ENCODE results near the gene FPR2. TPM values are rescaled to one million over a fixed set of nuclear protein-coding genes. Genes with fewer than 3 reads are reported as not detected.

FPR2 gene
- total and polyA plus RNA-seq, 8 donors, result 0.48 to 2.9 (median 1.3) TPM; not detected in 2

- intact Hi-C loops (cut with DNase I; ENCODE audit: low total_unique reads), result no loop called here
- Histone ChIP-seq H3K9me3 (peaks cover 0 to 6% (median 0%) of the 10 kb centered on the region in 4 donors), H3K36me3 (no peaks in the 10 kb centered on the region), H3K27ac (no peak overlapping the region), H3K27me3 (peaks cover 0 to 13% (median 0%) of the 10 kb centered on the region in 3 donors), H3K4me3 (no peak overlapping the region), H3K4me1 (no peaks in the 10 kb centered on the region)
- no peak for DNase-seq
- TF ChIP-seq CTCF (IDR thresholded peaks at IDR 0.05) (no peak), POLR2A (IDR thresholded peaks at IDR 0.05) (no peak), POLR2AphosphoS5 (IDR thresholded peaks at IDR 0.05) (no peak), EP300 (IDR thresholded peaks at IDR 0.05) (no peak)
- 64 to 70% (median 67%) methylated on average over 6 of the region's 6 CpGs for WGBS, 5 donors
These were observed 18.2 kb upstream of the FPR2 start for GRCh38 chr19:51742789-51743188.

DNA sequence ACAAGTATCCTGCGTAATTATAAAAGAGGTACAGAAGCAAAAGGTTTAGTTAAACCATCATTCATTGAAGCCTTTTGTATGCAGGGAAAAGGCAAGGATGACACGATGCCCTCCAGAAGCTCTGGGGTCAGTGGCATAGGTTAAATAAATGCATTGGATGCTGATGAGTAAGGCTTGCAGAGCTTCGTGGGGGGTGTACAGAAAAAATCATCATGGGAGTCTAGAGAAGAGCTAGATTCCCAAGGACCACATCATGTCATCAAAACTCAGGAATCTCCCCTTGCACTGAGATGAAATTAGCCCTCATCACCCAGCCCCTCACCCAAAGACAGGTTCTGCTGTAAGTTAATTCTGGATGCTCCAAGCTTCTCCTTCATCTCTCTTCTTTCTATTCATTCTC is 17.6 kb upstream of the FPR2 start:
- intact Hi-C loops (cut with DNase I; ENCODE audit: low total_unique reads), result no loop called here
- TF ChIP-seq POLR2A (IDR thresholded peaks at IDR 0.05) (no peak), CTCF (IDR thresholded peaks at IDR 0.05) (no peak), EP300 (IDR thresholded peaks at IDR 0.05) (no peak), POLR2AphosphoS5 (IDR thresholded peaks at IDR 0.05) (no peak)

DNA sequence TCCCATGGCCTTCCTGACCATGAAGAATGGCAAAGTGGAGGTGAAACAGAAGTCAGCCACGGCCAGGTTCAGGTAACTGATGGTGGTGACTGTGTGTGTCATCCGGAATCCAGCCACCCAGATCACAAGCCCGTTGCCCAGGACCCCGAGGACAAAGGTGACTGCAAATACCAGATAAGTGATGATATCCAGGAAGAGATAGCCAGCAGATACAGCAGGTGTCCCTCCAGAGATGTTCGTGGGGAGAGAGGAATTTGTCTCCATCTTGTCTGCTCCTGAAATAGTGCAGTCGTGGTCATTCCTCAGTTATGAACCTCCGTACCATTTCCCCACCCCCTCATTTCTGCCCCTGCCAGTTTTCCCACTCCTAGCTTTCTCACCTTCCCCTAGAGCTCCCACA is 14.2 kb upstream of the FPR2 start:
- H3K9me3 ChIP-seq, result peaks cover 0 to 7% (median 0%) of the 10 kb centered on the region in 4 donors
- no peak for DNase-seq
- no peak for TF ChIP-seq POLR2A (IDR thresholded peaks at IDR 0.05)
- TF ChIP-seq CTCF (IDR thresholded peaks at IDR 0.05), result no peak
- no peak for TF ChIP-seq EP300 (IDR thresholded peaks at IDR 0.05)
- no peak overlapping the region for H3K27ac ChIP-seq
- 63 to 71% (median 66%) methylated on average over 7 of the region's 7 CpGs for WGBS, 5 donors
- H3K36me3 ChIP-seq, result no peaks in the 10 kb centered on the region
- no peaks in the 10 kb centered on the region for H3K4me1 ChIP-seq
- no peak overlapping the region for H3K4me3 ChIP-seq
- peaks cover 0 to 13% (median 0%) of the 10 kb centered on the region in 3 donors for H3K27me3 ChIP-seq
- intact Hi-C loops (cut with DNase I; ENCODE audit: low total_unique reads), result no loop called here

More for the DNA sequence above, 17.6 kb upstream of the FPR2 start:
- Histone ChIP-seq H3K27me3 (peaks cover 0 to 13% (median 0%) of the 10 kb centered on the region in 3 donors), H3K27ac (no peak overlapping the region), H3K9me3 (peaks cover 0 to 7% (median 0%) of the 10 kb centered on the region in 4 donors), H3K4me1 (no peaks in the 10 kb centered on the region), H3K4me3 (no peak overlapping the region), H3K36me3 (no peaks in the 10 kb centered on the region)
- 71 to 85% (median 76%) methylated on average over 3 of the region's 3 CpGs for WGBS, 5 donors
- no peak for DNase-seq

DNA sequence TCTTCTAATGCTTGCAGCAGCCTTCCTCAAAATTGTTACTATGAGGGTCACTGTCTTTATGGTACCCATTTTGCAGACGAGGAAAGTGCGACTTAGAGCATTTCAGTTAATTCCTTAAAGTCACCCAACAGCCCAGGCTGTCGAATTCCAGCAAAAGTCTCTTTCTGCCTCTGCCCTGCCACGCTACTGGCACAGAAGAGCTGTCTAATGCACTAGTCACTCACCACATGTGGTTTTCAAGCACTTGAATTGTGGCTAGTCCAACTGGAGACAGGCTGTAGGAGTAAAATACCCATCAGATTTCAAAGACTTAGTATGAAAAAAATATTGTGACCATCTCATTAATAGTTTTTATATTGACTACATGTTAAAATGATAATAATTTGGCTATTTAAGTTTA is 11.0 kb upstream of the FPR2 start:
- WGBS, 5 donors, result 67 to 91% (median 81%) methylated on average over 4 of the region's 4 CpGs
- peak overlapping the region in 2 of 5 donors; percentile 70 to 72 for H3K27ac ChIP-seq
- H3K9me3 ChIP-seq, result peaks cover 0 to 7% (median 0%) of the 10 kb centered on the region in 4 donors
- no peak for TF ChIP-seq POLR2AphosphoS5 (IDR thresholded peaks at IDR 0.05)
- no peak for TF ChIP-seq EP300 (IDR thresholded peaks at IDR 0.05)
- TF ChIP-seq CTCF (IDR thresholded peaks at IDR 0.05), result no peak
- no peak for TF ChIP-seq POLR2A (IDR thresholded peaks at IDR 0.05)
- H3K27me3 ChIP-seq, result peaks cover 0 to 13% (median 0%) of the 10 kb centered on the region in 3 donors
- DNase-seq, result no peak
- peak overlapping the region in 2 of 4 donors; percentile 1 to 34 for H3K4me3 ChIP-seq
- H3K4me1 ChIP-seq, result no peaks in the 10 kb centered on the region
- intact Hi-C loops (cut with DNase I; ENCODE audit: low total_unique reads), result no loop called here
- no peaks in the 10 kb centered on the region for H3K36me3 ChIP-seq

Data from stomach (tissue), 9 donors.